ENCODE measurements around the gene PPP1R9A.

The PPP1R9A gene

DNA sequence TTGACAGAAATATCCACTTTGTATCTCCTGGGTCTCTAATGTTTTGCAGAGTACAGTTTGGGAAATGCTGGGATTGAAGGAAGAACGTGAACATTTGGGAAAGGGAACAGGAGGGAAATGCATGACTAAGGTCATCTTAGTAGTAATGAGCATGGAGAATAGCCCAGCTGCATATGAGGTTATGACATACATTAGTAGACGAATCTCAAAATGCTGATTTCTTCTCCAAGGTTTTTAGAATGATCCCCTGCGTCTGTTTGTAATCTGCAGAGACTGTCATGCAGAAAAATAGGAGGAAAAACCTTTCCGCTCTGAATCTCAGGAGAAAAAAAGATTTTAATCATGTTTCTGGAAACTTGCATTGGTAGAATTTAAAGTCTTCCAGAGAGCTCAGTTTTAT lies 133.6 kb downstream of the PPP1R9A start:
- DNase-seq = no peak

DNA sequence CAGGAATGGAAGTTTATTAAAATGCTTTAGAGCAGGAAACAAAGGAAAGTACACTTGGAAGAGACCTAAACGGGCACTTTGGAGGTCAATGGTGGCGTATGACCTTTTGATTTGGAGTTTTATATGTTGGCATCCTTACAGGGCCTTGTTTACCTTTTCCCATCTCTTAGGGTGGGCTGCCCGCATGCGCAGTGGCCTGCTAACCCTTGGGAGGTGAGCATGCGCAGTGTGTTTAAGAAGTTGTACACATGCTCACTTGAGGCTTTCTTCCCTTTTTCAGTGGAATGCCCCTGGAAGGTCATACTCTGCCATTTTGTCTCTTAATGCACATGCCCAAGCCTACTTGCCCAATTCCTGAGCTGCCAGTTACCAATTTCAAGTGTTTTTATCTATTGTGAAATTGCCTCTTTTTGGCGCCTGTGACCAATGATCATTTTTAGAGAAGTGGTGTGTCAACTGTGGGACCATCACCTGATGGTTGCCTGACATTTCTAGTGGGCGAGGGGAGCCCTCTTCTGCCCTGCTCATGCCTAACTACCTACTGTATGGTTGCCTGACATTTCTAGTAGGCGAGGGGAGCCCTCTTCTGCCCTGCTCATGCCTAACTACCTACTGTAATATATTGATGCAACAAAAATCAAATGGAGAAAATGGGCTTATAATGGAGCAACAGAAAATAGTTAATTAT lies 138.0 kb downstream of the PPP1R9A start:
- peak; percentile 11 for DNase-seq

DNA sequence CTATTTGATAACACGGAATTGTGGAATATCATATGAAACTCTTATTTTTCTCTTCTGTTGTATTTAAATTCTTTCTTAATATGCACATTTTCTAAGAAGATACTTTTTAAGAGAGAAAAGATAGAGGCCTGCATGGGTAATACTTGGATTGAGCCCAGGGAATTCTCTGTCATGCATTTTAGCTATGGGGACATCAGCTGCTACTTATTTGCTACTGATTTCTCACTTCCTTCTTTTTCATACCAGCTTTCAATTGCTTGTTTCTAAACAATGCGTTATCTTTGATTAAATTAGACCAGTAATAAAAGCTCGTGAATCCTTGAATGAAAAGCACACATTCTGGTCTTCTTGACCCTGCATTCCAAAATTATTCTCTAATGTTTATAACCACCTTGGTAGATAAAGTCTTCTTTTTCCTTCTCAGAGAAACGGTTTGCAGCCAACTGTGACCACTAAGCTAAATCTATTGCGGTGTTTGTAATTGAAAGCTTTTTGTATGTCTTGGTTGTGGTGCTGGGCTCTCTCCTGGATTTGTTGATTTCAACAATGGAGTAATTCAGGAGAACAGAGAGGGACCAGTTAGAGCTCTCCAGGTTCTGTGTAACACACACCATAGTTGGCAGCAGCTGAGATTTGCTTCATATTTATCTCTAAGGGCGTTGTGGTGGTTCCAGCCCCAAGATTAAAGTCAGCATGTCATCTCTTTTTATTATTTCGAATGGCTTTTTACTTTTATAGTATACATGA lies 139.3 kb downstream of the PPP1R9A start:
- DNase-seq = no peak

DNA sequence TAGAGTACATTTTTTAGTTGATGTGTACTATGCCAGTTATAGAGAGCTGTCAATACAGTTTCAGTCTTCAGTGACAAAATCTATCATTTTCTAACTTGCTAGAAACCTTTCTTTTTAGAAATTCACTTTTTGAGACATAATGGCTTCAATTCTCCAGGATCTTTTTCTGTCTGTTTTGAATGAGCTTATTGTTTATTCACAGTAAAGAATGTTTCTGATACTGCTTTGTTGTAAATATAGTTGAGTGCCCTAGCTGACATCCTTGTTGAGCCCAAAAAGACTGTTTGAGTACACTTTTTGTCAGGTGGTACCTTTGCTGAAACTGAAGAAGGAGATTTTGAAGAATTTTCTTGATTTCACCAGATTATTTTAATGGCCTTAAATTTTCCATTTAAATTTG lies 139.9 kb downstream of the PPP1R9A start:
- no peak for DNase-seq

DNA sequence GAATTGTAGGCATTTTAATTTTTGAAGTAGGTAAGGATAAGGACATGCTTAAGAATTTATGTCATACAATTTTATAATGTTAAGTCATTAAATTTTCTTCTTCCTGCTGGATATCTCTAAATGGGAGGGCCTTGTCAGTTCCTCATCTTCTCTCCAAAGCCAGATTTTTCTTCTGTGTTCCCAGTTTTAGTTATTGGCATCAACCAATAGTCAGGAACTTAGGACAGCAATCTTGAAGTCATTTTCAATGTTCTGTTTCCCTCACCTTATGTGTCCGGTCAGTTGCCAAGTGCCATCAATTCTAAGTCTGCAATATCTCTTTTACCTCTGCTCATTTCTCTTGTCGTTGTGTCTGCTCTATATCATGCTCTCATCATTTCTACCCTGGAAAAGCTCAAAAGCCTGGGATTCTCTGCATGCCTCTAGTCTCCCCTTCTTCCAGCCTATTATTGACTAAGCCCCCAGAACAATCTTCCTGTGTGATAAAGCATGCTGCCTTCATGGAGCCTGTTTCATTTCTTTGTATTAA lies 145.2 kb downstream of the PPP1R9A start:
- DNase-seq = no peak

DNA sequence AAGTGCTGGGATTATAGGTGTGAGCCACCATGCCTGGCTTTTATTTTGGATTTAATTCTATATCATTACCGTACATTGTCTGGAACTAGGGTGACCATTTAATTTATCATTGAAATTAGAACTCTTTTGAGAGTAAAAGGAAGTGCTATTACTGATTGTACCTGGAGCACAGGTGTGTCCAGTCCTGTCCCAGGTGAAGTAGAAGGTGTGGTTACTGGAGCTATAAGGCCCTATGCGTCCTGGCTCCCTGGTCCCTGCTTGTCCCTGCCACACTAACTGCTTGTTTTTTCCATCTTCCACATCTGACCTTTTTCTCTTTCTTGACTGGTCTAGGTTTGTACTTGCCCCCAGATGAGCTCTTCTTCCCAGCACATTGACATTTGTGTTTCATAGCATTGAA lies 147.0 kb downstream of the PPP1R9A start:
- DNase-seq = no peak

DNA sequence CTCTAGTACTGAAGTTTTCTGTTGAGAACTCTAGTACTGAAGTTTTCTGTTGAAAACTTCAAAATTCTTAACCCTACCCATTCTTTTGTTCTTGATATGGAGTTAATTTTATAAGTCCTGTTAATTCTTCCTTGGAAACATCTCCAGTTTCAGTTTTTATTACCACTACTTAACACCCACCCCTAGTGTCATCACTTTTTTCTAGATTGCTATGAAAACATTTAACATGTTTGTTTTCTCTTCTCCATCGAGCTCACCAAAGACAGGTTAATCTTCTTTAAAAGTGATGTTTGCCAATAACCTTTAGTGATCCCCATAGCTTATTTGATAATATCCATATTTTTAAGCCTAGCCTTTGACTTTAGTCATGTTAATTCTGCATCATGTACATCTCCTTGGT lies 147.9 kb downstream of the PPP1R9A start:
- no peak for DNase-seq

DNA sequence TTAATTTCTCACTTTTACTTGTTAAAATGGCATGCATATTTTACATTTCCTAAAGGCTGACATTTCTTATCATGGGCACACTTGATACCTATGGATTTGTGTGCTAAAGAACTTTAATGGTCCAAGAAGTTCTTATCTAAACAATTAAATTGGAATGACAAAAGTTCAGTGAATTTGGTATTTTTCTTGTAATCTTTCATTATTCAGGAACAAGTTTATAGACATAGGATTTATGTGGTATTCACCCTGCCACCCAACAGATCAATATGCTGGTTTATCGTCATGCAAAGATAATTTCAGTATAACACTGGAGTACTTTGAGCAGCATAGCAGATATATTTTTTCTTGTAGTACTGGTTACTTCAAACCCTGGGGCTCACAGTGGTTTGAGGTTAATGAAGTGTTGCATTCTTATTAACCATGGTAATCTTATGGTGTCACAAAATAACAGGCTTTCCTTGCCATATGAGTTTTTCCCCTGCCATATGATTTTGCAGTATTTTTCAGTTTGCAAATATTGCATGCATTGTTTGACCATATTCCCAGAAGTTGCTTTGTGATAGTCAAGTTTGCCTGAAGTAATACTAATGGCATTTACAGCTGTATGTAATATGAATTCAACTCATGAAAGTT lies 148.8 kb downstream of the PPP1R9A start:
- DNase-seq = no peak

DNA sequence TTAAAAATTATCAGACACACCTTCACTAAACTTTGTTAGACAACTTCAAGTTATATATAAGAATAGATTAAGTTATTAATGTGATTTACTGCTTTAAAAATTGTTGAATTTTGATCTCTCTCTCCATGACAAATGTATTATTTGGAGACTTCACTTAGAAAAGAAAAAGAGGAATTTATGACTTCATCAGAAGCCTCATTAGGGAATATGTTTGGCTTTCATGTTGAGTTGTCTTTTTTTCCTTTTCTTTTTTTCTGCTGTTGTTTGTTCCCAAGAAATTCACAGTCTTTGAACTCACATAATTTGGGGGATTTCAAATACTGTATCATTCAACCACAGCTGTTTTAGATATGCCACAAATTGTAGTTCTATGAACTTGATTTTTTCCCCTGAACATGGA lies 149.5 kb downstream of the PPP1R9A start:
- no peak for DNase-seq

DNA sequence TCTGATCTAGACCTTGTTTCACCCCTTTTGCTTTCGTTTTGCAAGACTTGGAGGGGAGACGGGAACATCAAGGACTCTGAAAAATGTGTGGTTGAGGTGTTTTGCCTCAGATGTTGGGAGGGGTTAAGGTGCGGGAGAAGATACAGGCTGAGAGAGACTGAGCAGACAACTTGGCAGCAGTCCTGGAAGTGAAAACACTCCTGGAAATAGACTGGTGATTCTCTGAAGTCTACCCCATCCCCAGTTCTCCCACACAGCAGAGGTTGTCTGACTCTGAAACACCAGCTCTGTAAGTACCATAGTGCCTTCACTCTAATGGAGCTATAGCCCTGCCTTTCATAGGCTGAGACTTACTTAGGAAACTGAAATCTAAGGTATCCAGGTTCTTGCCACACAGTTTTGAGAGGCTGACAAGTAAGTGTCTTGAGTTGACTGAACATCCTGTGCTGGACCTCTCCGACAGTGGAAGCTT lies 152.5 kb downstream of the PPP1R9A start:
- DNase-seq = no peak

DNA sequence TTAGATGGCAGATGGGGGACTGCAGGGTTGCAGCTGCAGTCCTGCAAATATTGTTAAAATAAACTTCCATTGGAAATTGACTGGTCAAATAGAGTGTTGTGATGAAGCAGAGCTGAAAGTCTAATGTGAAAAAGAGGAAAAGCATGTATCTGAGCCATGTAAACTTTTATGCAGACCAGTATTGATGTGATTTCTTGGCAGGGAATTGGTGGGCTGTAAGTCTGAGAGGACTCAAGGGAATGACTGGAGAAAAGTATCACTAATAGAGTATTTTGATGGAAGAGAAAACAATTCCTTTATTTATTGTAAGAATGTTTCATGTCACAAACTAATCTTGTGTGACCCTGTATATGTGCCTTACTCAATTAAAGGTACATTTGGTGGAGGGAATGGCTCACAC lies 155.5 kb downstream of the PPP1R9A start:
- DNase-seq = no peak

DNA sequence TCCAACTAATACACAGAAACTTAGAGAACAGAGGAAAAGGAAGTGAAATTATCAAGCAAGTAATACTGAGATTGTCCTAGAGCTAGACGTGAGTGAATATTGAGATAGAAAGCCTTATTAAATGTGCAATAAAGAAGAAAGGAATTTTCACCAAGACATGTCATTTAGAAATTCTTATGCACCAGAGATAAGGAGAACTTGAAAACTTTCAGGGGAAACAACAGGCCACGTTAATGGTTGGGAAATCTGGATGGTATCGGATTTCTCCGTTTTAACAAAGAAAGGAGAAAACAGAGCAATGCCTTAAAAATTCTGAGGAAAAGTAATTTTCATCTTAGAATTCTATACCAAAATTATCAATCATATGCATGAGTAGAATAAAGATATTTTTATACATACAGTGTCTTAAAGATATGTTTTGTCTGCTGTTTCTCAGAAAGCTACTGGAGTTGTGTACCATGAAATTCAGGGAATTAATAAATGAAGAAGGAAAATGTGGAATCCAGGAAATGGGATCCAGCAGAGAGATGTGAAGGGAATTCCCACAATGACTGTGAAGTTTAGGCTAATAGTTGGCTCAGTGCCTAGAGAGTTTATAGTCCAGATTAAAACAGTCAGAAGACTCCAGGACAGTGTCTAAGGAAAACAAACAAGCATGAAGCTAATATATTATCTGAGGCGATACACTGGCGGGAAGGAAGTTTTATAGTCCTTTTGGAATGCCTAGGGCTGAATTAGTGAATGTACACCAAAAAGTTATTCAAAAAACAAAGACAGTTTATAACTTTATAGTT lies 159.5 kb downstream of the PPP1R9A start:
- DNase-seq = no peak

DNA sequence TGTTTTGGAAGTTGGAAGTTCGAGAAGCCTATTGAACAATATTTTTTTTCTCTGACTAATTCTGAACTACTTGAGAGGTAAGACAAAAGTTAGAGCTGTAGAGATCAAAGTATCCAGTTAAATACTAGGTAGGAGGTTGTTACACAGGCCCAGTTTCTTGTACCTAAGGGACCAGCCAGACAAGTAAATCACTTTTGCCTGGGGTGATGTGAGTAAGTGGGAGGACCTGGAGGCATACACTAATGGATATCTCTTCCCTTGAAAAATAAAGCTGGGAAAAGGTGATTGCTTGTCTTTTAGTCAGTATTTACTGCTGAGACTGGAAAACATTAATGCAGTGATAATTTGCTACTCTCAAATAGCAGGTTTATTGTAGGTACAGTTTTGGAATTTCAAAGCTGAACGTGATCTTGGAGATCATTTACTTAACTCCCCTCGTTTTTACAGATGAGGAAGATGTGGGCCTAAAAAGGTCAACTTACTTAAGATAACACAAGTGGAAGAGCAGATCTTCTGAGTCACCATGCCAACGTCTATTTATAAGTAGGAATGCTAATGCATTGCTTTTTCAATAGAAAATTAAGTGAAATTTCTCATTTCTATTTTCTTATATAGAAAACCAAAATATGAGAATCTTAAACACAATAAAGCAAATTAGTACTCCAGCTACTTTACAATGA lies 181.3 kb downstream of the PPP1R9A start:
- DNase-seq = no peak

DNA sequence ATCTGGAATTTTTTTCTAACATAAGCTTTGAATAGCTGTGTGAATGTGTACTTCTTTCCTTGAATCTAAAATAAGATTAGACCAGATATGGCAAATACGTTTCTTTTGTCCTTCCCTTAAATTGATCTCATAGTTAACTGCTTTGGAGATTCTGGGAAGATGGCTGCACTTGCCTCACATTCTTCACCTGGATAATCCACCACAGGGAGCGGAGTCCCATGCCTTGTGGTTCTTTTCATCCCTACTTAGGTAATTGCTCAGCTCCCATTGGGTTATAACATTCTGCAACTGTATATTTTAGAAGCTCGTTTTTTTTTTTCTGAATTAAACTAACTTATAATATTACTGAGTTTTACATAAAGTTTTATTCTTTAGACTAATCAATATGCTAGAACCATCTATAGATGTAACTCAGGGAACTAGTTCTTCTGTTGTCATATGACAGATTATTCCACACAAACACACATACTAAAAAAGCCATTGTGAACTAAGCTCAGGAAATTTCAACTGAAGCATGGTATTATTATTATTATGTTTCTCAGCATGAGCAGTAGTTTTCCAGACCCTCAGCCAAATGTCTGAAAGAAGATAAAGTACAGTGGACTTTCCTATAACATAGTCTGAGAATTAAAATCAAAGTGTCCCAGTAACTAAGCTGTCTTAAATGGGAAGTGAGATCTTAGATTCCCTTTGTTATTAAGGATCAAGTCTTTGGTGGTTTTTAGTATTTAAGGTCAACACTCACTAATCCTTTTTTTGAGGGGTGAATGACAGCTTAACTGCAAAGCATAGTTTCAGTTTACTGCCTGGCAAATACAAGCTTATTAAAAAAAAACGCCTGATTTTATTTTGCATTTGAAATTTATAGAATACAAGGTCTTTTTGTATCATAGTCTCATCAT lies 182.3 kb downstream of the PPP1R9A start:
- DNase-seq = no peak

DNA sequence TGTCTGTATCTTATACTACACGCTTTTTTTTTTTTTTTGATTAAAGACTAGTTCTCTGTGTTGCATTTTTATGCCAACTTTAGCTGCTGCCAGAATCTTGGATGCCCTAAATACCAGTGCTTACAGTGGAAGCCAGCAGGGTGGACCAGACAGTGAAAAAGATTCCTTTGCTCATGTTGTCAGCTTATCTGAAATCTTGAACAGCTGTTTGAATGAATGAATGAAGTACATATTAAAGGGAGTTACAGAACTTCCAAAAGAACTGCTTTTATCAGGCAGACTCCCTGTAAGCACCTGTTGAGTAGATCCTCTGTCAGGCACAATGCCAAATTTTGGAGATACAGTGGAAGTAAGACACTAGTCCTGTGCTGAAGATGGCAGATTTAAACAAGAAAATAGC lies 184.9 kb downstream of the PPP1R9A start:
- DNase-seq = no peak

DNA sequence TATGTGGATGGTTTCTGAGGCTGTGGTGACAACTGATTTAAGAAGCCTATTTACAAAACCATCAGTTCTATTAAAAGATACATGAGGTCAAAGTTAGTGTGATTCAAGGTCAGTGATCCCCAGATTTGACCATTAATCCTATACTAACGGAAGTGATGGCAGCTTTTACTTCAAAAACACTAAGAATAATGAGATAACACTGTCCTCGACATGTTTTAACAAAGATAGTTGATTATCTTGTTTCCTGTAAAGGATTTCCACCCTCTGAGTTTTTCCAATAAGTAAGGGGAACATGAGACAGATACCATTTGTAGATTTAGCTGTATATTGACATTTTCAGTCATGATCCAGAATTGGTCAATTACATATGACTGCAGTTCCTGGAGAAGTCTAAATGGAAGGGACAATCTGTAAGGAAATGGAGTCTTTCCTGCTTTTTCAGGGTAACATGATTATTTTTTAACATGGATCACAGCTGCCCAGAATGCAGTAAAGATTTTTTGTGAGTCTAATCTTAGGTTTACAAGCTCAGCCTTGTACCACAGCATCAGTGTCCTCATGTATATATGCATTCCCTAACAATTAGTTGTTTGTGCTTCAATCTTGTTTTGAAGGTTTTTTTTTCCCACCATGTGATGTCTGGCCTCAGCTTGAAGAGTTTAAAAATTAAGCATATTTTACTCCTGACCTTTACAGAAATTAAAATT lies 188.0 kb downstream of the PPP1R9A start:
- no peak for DNase-seq

DNA sequence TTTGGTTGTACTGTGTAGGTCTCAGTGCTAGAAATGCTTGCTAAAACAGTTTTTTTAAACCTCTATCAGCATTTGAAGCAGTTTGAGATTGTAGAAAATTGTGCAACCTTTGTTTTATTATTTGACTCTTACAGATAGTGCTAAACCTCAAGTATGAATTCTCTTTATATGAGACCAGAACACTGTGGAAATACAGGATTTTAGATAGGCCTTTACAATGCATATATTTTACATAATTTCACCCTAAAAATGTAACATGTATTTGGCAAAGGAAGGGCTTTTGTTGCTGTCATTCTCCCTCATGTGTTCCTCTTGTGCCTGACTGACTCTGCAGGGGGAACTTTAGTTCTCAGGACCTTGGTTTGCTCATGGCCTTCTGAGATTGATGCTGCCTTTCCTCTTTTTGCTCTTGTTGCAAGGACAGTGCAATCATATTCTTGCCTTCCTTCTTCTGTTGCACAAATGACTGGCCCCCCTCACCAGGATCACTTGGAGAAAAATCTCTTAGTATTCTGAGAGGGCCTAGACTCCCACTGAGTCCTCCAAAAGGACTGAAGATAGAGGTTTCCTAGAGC lies 188.7 kb downstream of the PPP1R9A start:
- no peak for DNase-seq

DNA sequence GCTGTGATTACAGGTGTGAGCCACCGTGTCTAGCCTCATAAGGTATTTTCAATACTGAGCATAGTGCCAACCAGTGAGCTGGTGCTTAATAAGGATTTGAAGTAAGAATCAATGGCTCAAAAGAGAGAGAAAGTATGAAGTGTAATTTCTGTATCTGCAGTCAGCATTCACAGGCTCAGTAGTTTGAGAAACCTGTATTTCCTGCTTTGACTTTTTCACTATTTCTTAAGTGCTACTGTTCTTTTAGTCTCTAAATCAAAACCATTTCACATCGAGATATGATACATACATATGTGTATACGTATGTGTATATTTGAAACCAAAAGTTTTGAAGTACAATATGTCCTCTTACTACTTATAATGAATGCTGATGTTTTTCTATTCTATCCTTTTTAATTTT lies 189.9 kb downstream of the PPP1R9A start:
- no peak for DNase-seq

DNA sequence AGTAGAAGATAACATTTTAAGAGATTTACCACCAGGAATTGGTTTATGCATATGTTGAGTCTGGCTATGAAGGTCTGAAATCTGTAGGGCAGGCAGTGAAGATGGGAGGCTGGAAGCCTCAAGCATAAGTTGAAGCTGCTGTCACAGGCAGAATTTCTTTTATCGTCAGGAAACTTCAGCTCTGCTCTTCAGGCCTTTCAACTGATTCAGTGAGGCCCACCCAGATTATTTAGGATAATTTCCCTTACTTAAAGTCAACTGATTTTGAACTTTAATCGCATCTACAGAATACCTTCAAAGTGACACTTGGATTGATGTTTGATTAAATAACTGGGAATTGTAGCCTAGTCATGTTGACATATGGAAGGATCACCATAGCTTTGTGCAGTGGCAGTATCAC lies 190.5 kb downstream of the PPP1R9A start:
- no peak for DNase-seq

DNA sequence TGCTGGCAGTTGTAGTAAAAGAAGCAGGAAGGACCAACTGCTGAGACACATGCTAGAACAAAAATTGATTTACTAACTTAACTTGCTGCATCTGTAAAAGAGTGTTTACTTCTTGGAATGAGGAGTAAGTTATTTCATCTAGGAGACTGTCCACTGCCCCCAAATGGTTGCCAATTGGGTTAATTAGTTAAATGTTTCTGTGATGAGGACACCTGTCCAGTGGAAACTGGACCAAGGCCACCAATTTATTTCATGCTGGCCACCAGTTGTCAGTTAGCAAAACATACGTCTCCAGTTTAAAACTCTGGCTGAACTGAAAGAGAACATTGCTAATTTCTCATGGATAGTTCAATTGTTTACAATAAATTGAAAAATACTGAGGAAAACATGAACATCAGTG lies 191.7 kb downstream of the PPP1R9A start:
- DNase-seq = no peak

Measured in NCI-H526 treated with DMSO at 0.1 percent for 48 hours (cell line).